H9 (cell line): ENCODE measurements around the gene OR2T4. TPM values are rescaled to one million over a fixed set of nuclear protein-coding genes. Genes with fewer than 3 reads are reported as not detected.

Source experiments
- DNase-seq: peaks from one replicate; pipeline ENCODE4 v3.0.0-alpha.2; 2017
- H2AFZ ChIP-seq: one replicate; pipeline ENCODE4 v1.6.1; 2013; ENCODE audit warnings: mild to moderate bottlenecking, low read length, control low read depth, moderate library complexity
- H2AK5ac ChIP-seq: 2 replicates; pipeline ENCODE4 v1.6.1; 2013; ENCODE audit warnings: low read length, control low read depth, mixed read lengths; ENCODE audit not compliant: insufficient read length
- H2BK120ac ChIP-seq: one replicate; pipeline ENCODE4 v1.6.1; 2013; ENCODE audit warnings: low read depth, mild to moderate bottlenecking, low read length, control low read depth, inconsistent platforms; ENCODE audit not compliant: poor library complexity, severe bottlenecking
- H2BK12ac ChIP-seq: 2 replicates; pipeline ENCODE4 v1.6.1; 2013; ENCODE audit warnings: low read length, control low read depth, mixed read lengths, low read depth; ENCODE audit not compliant: insufficient read length
- H2BK15ac ChIP-seq: 2 replicates; pipeline ENCODE4 v1.6.1; 2013; ENCODE audit warnings: low read depth, low read length, control low read depth
- H2BK20ac ChIP-seq: one replicate; pipeline ENCODE4 v1.6.1; 2013; ENCODE audit warnings: low read depth, mild to moderate bottlenecking, low read length, control low read depth, inconsistent platforms; ENCODE audit not compliant: poor library complexity, severe bottlenecking
- H2BK5ac ChIP-seq: 2 replicates; pipeline ENCODE4 v1.6.1; 2013; ENCODE audit warnings: low read length, control low read depth, mixed read lengths; ENCODE audit not compliant: insufficient read length
- H3K14ac ChIP-seq: 2 replicates; pipeline ENCODE4 v1.6.1; 2013; ENCODE audit warnings: low read length, control low read depth; ENCODE audit not compliant: insufficient read depth
- H3K18ac ChIP-seq: 2 replicates; pipeline ENCODE4 v1.6.1; 2013; ENCODE audit warnings: low read depth, mild to moderate bottlenecking, mixed read lengths, low read length, control low read depth; ENCODE audit not compliant: insufficient read length
- H3K23ac ChIP-seq: 2 replicates; pipeline ENCODE4 v1.6.1; 2013; ENCODE audit warnings: low read length, control low read depth, mixed read lengths, low read depth; ENCODE audit not compliant: insufficient read length
- H3K23me2 ChIP-seq: 2 replicates; pipeline ENCODE4 v1.6.1; 2013; ENCODE audit warnings: low read depth, mild to moderate bottlenecking, mixed read lengths, low read length, control low read depth; ENCODE audit not compliant: insufficient read length, poor library complexity, severe bottlenecking
- H3K27ac ChIP-seq: 2 replicates; pipeline ENCODE4 v1.5.1; 2013; ENCODE audit warnings: low read length, control low read depth, mixed read lengths, low read depth; ENCODE audit not compliant: insufficient read length
- H3K27me3 ChIP-seq: 2 replicates; pipeline ENCODE4 v1.6.1; 2013; ENCODE audit warnings: low read length, control low read depth, inconsistent platforms; ENCODE audit not compliant: insufficient read depth
- H3K4ac ChIP-seq: 2 replicates; pipeline ENCODE4 v1.6.1; 2013; ENCODE audit warnings: low read depth, mild to moderate bottlenecking, control low read depth, inconsistent platforms, low read length, moderate library complexity
- H3K4me1 ChIP-seq: 2 replicates; pipeline ENCODE4 v1.6.1; 2013; ENCODE audit warnings: low read length, control low read depth, inconsistent platforms; ENCODE audit not compliant: insufficient read depth
- H3K4me2 ChIP-seq: 2 replicates; pipeline ENCODE4 v1.6.1; 2013; ENCODE audit warnings: low read length, control low read depth, mixed read lengths; ENCODE audit not compliant: insufficient read length, insufficient read depth
- H3K56ac ChIP-seq: 2 replicates; pipeline ENCODE4 v1.6.1; 2013; ENCODE audit warnings: low read depth, mild to moderate bottlenecking, mixed read lengths, low read length, control low read depth; ENCODE audit not compliant: insufficient read length
- H3K79me1 ChIP-seq: 2 replicates; pipeline ENCODE4 v1.6.1; 2013; ENCODE audit warnings: low read depth, mild to moderate bottlenecking, moderate library complexity, low read length, control low read depth, inconsistent platforms; ENCODE audit not compliant: insufficient read depth, poor library complexity, severe bottlenecking
- H3K79me2 ChIP-seq: 2 replicates; pipeline ENCODE4 v1.6.1; 2013; ENCODE audit warnings: low read length, control low read depth, inconsistent platforms; ENCODE audit not compliant: insufficient read depth
- H3K9ac ChIP-seq: 2 replicates; pipeline ENCODE4 v1.6.1; 2013; ENCODE audit warnings: low read length, control low read depth, mixed read lengths; ENCODE audit not compliant: insufficient read length; ENCODE audit errors: extremely low read depth
- H3K9me3 ChIP-seq: one replicate; pipeline ENCODE4 v1.6.1; 2013; ENCODE audit warnings: low read depth, low read length, inconsistent platforms; ENCODE audit not compliant: control insufficient read depth
- H3T11ph ChIP-seq: one replicate; pipeline ENCODE4 v1.6.1; 2013; ENCODE audit warnings: mild to moderate bottlenecking, low read length, control low read depth, inconsistent platforms
- H4K20me1 ChIP-seq: one replicate; pipeline ENCODE4 v1.6.1; 2013; ENCODE audit not compliant: control insufficient read depth, insufficient read length, insufficient read depth
- H4K5ac ChIP-seq: 2 replicates; pipeline ENCODE4 v1.6.1; 2013; ENCODE audit warnings: low read depth, mild to moderate bottlenecking, mixed read lengths, low read length, control low read depth; ENCODE audit not compliant: insufficient read length
- H4K8ac ChIP-seq: replicated peaks from 2 replicates; pipeline ENCODE4 v1.6.1; 2013; ENCODE audit warnings: low read length, control low read depth, mixed read lengths, low read depth; ENCODE audit not compliant: insufficient read length
- H4K91ac ChIP-seq: 2 replicates; pipeline ENCODE4 v1.6.1; 2013; ENCODE audit warnings: low read depth, mild to moderate bottlenecking, moderate library complexity, mixed read lengths, low read length, control low read depth; ENCODE audit not compliant: insufficient read length
- H3K27ac Mint-ChIP-seq, 3 experiments: 2 replicates in 2 of 3; 3 replicates in 1 of 3; pipeline ENCODE4 v1.8.0; 2020 to 2021; ENCODE audit warnings: mixed read lengths in 3 of 3, mild to moderate bottlenecking in 1 of 3, moderate library complexity in 1 of 3
- H3K27me3 Mint-ChIP-seq: 2 replicates; pipeline ENCODE4 v1.8.0; 2021; ENCODE audit warnings: low read depth, mild to moderate bottlenecking, moderate library complexity, mixed read lengths
- H3K36me3 Mint-ChIP-seq, 3 experiments: 2 replicates in 2 of 3; 3 replicates in 1 of 3; pipeline ENCODE4 v1.8.0; 2020 to 2021; ENCODE audit warnings: low read depth in 3 of 3, mixed read lengths in 3 of 3; ENCODE audit not compliant: insufficient read depth in 1 of 3
- H3K4me1 Mint-ChIP-seq, 2 experiments: 2 replicates each; pipeline ENCODE4 v1.8.0; 2020; ENCODE audit warnings: mixed read lengths in 2 of 2
- H3K4me3 Mint-ChIP-seq, 2 experiments: 2 replicates in 1 of 2; 3 replicates in 1 of 2; pipeline ENCODE4 v1.8.0; 2020 to 2021; ENCODE audit warnings: mild to moderate bottlenecking in 2 of 2, mixed read lengths in 2 of 2, moderate library complexity in 1 of 2
- H3K9me3 Mint-ChIP-seq, 2 experiments: 2 replicates in 1 of 2; 3 replicates in 1 of 2; pipeline ENCODE4 v1.8.0; 2020; ENCODE audit warnings: mild to moderate bottlenecking in 2 of 2, mixed read lengths in 2 of 2, moderate library complexity in 1 of 2
- WGBS: extraction: QIAGEN DNeasy Blood & Tissue Kit; methylation state at CpG from one replicate; pipeline ENCODE4 v1.1.7; 2013; ENCODE audit warnings: missing lambda C conversion rate, low lambda C conversion rate, mixed read lengths; ENCODE audit not compliant: insufficient read length; ENCODE audit errors: extremely low coverage; 5-methylcytosine and 5-hydroxymethylcytosine counted together
- total RNA-seq: library from RNA; stranded (reverse); gene quantifications from 2 replicates; pipeline ENCODE4 v1.2.1, GENCODE V29; 2021
- TF ChIP-seq, protein P1 (sequence below): fragments of 200-600 bp; sonication (generic); conservative IDR thresholded peaks from 3 replicates; pipeline ENCODE4 v1.8.0; 2021; ENCODE audit warnings: antibody characterized with exemption, mild to moderate bottlenecking

OR2T4 gene
- total RNA-seq, 1 experiment from 2014 or later: not detected

DNA sequence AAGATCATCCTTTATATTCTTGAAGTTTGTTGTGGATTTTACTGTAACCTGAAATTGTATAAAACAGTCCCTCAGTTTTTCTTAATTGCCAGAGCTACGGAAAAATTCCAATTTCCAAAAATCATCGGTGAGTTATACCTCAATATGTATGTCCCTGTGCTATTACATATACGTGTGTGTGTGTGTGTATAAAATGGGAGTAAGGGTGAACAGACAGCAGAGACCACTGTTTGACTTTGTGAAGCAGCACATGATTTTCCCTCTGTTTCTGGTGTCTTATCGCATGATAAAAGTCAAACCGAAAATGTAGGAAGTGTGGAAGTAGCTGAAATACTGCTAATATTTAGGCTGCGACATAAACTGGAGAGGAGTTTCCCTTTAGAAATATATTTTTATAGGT, 42.6 kb downstream of the OR2T4 start:
- no peaks in the 10 kb centered on the region for H3K4me1 ChIP-seq
- no peak overlapping the region for H4K5ac ChIP-seq
- no peak overlapping the region for H2BK120ac ChIP-seq
- no peaks in the 10 kb centered on the region for H3K27me3 ChIP-seq
- no peak overlapping the region for H3K18ac ChIP-seq
- no CpG with 5 or more reads among the region's 6 CpGs for WGBS
- no peak overlapping the region for H4K8ac ChIP-seq
- no peak overlapping the region for H2BK15ac ChIP-seq
- H3K27ac ChIP-seq: no peak overlapping the region
- H3K9ac ChIP-seq: no peak overlapping the region
- no peak overlapping the region for H3T11ph ChIP-seq
- Mint-ChIP-seq H3K4me1 (no peaks in the 10 kb centered on the region), H3K4me3 (no peak overlapping the region), H3K27ac (no peak overlapping the region), H3K36me3 (peaks cover 2 to 28% (median 4%) of the 10 kb centered on the region in 3 experiments; a peak in 6 of 7 replicates), H3K9me3 (peaks cover 75 to 79% of the 10 kb centered on the region in 2 experiments), H3K27me3 (no peaks in the 10 kb centered on the region)
- no peak overlapping the region for H2BK20ac ChIP-seq
- H3K4ac ChIP-seq: no peak overlapping the region
- H3K23me2 ChIP-seq: no peaks in the 10 kb centered on the region
- no peak overlapping the region for H3K4me2 ChIP-seq
- no peak for DNase-seq
- H3K14ac ChIP-seq: no peak overlapping the region
- no peaks in the 10 kb centered on the region for H3K79me1 ChIP-seq
- H2AFZ ChIP-seq: no peak overlapping the region
- no peak overlapping the region for H2BK12ac ChIP-seq
- H3K79me2 ChIP-seq: no peaks in the 10 kb centered on the region
- no peak overlapping the region for H2BK5ac ChIP-seq
- no peak overlapping the region for H3K23ac ChIP-seq
- TF ChIP-seq, protein P1, sequence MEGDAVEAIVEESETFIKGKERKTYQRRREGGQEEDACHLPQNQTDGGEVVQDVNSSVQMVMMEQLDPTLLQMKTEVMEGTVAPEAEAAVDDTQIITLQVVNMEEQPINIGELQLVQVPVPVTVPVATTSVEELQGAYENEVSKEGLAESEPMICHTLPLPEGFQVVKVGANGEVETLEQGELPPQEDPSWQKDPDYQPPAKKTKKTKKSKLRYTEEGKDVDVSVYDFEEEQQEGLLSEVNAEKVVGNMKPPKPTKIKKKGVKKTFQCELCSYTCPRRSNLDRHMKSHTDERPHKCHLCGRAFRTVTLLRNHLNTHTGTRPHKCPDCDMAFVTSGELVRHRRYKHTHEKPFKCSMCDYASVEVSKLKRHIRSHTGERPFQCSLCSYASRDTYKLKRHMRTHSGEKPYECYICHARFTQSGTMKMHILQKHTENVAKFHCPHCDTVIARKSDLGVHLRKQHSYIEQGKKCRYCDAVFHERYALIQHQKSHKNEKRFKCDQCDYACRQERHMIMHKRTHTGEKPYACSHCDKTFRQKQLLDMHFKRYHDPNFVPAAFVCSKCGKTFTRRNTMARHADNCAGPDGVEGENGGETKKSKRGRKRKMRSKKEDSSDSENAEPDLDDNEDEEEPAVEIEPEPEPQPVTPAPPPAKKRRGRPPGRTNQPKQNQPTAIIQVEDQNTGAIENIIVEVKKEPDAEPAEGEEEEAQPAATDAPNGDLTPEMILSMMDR: no peak
- no peaks in the 10 kb centered on the region for H4K20me1 ChIP-seq
- H3K9me3 ChIP-seq: peaks cover 85% of the 10 kb centered on the region
- H2AK5ac ChIP-seq: no peak overlapping the region
- no peak overlapping the region for H4K91ac ChIP-seq
- no peak overlapping the region for H3K56ac ChIP-seq
